Prostate gland (tissue), 2 donors: Measurements from ENCODE around the gene SRBD1. TPM values are rescaled to one million over a fixed set of nuclear protein-coding genes. Genes with fewer than 3 reads are reported as not detected.

Experiments
- DNase-seq: peaks from one replicate; pipeline ENCODE4 v3.0.0-alpha.2; 2019; ENCODE audit warnings: low spot score
- H3K27ac ChIP-seq, 2 donors: fragments of 200-600 bp; sonication (generic); 2 replicates each; pipeline ENCODE4 v1.5.1; 2017 to 2019
- H3K27me3 ChIP-seq: fragments of 200-600 bp; sonication (generic); replicated peaks from 2 replicates; pipeline ENCODE4 v1.5.1; 2019; ENCODE audit not compliant: insufficient read depth
- H3K36me3 ChIP-seq, 2 donors: fragments of 200-600 bp; sonication (generic); 1 replicate in 1 of 2; 2 replicates in 1 of 2; pipeline versions ENCODE4 v1.5.1 to v1.8.1; 2017 to 2019
- H3K4me1 ChIP-seq: fragments of 200-600 bp; sonication (generic); replicated peaks from 2 replicates; pipeline ENCODE4 v1.5.1; 2019
- H3K4me3 ChIP-seq, 2 donors: fragments of 200-600 bp; sonication (generic); 2 replicates each; pipeline ENCODE4 v1.5.1; 2017 to 2019
- H3K9me3 ChIP-seq: fragments of 200-600 bp; sonication (generic); 2 replicates; pipeline ENCODE4 v1.5.1; 2017
- CTCF ChIP-seq, 4 experiments: fragments of 200-600 bp in 2 of 4; fragments of 450-650 bp in 2 of 4; sonication (generic) in 2 of 4; IDR thresholded peaks; 1 replicate in 3 of 4; 2 replicates in 1 of 4; pipeline ENCODE4 v1.5.1; 2016 to 2019; ENCODE audit warnings: antibody characterized with exemption in 4 of 4, mild to moderate bottlenecking in 2 of 4, moderate library complexity in 2 of 4
- POLR2A ChIP-seq: fragments of 450-650 bp; IDR thresholded peaks from one replicate; pipeline ENCODE4 v1.6.1; 2016; ENCODE audit warnings: antibody characterized with exemption, mild to moderate bottlenecking
- POLR2AphosphoS5 ChIP-seq: sonication (generic); formaldehyde crosslinking; IDR thresholded peaks from one replicate; pipeline ENCODE4 v1.6.1; 2017; ENCODE audit warnings: antibody characterized with exemption
- WGBS: methylation state at CpG from one replicate; pipeline ENCODE4 v1.1.5; 2018; 5-methylcytosine and 5-hydroxymethylcytosine counted together
- intact Hi-C: fragments of 100-400 bp; cut with DNase I; formaldehyde crosslinking; loops from one replicate; pipeline ENCODE4 v1.14.2; 2022
- total RNA-seq, 2 donors: library from RNA; depleted of rRNA; stranded (reverse); fragments of >200 nt; gene quantifications; one replicate each; pipeline ENCODE4 v1.1.0, GENCODE V29; 2016

The SRBD1 gene
- total RNA-seq, 2 donors from 2014 or later = 16.5 to 25.9 TPM

GRCh38 chr2:45518546-45518945 lies 92.5 kb downstream of the SRBD1 start:
- intact Hi-C loops = no loop called here
- H3K4me1 ChIP-seq = no peaks in the 10 kb centered on the region
- no peak for DNase-seq
- H3K27me3 ChIP-seq = no peaks in the 10 kb centered on the region
- H3K36me3 ChIP-seq = no peaks in the 10 kb centered on the region
- no peak overlapping the region for H3K27ac ChIP-seq
- 64% methylated on average over 2 of the region's 2 CpGs for WGBS
- no peaks in the 10 kb centered on the region for H3K9me3 ChIP-seq
- H3K4me3 ChIP-seq = no peak overlapping the region
- TF ChIP-seq POLR2AphosphoS5 = no peak
- no peak for TF ChIP-seq POLR2A
- no peak for TF ChIP-seq CTCF (IDR thresholded peaks at IDR 0.05)

- Histone ChIP-seq H3K4me3 (no peak overlapping the region), H3K9me3 (no peaks in the 10 kb centered on the region), H3K27ac (no peak overlapping the region), H3K27me3 (no peaks in the 10 kb centered on the region), H3K4me1 (no peaks in the 10 kb centered on the region), H3K36me3 (no peaks in the 10 kb centered on the region)
- no peak for TF ChIP-seq CTCF (IDR thresholded peaks at IDR 0.05)
- no peak for TF ChIP-seq POLR2A
- TF ChIP-seq POLR2AphosphoS5 = no peak
- no peak for DNase-seq
- WGBS = 62% methylated on average over 9 of the region's 9 CpGs
- intact Hi-C loops = no loop called here
Measured at GRCh38 chr2:45510701-45511420, 100.2 kb downstream of the SRBD1 start.

GRCh38 chr2:45506756-45507155 lies 104.3 kb downstream of the SRBD1 start:
- Histone ChIP-seq H3K27me3 (no peaks in the 10 kb centered on the region), H3K4me1 (no peaks in the 10 kb centered on the region), H3K4me3 (no peak overlapping the region), H3K36me3 (no peaks in the 10 kb centered on the region), H3K27ac (no peak overlapping the region), H3K9me3 (no peaks in the 10 kb centered on the region)
- intact Hi-C loops = no loop called here
- no peak for DNase-seq
- WGBS = 89% methylated on average over 3 of the region's 3 CpGs
- TF ChIP-seq POLR2A = no peak
- TF ChIP-seq CTCF (IDR thresholded peaks at IDR 0.05) = no peak
- TF ChIP-seq POLR2AphosphoS5 = no peak

GRCh38 chr2:45505138-45505537 lies 105.9 kb downstream of the SRBD1 start:
- no peak overlapping the region for H3K4me3 ChIP-seq
- H3K9me3 ChIP-seq = no peaks in the 10 kb centered on the region
- DNase-seq = no peak
- 97% methylated on average over 1 of the region's 1 CpG for WGBS
- no peaks in the 10 kb centered on the region for H3K27me3 ChIP-seq
- no peaks in the 10 kb centered on the region for H3K4me1 ChIP-seq
- H3K27ac ChIP-seq = no peak overlapping the region
- no peaks in the 10 kb centered on the region for H3K36me3 ChIP-seq
- TF ChIP-seq POLR2A (no peak), CTCF (IDR thresholded peaks at IDR 0.05) (no peak), POLR2AphosphoS5 (no peak)
- intact Hi-C loops = no loop called here
